Middle frontal gyrus (tissue), 1 donor: ENCODE results near the gene SCRN1.

ENCODE experiments used
- DNase-seq: peaks from one replicate; pipeline ENCODE4 v3.0.0-alpha.2; 2015; ENCODE audit warnings: low spot score; ENCODE audit errors: extremely low spot score

Gene SCRN1

GRCh38 chr7:30005464-30005863 is 15.9 kb upstream of the SCRN1 start:
- no peak for DNase-seq

GRCh38 chr7:30003098-30003497 is 13.5 kb upstream of the SCRN1 start:
- no peak for DNase-seq

- no peak for DNase-seq
These were observed 12.4 kb upstream of the SCRN1 start for GRCh38 chr7:30001998-30002397.

- DNase-seq, result no peak
These were observed 8.9 kb upstream of the SCRN1 start for GRCh38 chr7:29998489-29998888.

GRCh38 chr7:29996321-29996720 is 6.7 kb upstream of the SCRN1 start:
- DNase-seq, result no peak

GRCh38 chr7:29995652-29996051 is 6.1 kb upstream of the SCRN1 start:
- no peak for DNase-seq

GRCh38 chr7:29993140-29993539 is 3.5 kb upstream of the SCRN1 start:
- DNase-seq, result no peak

- DNase-seq, result no peak
These were observed 2.3 kb upstream of the SCRN1 start for GRCh38 chr7:29991937-29992336.

GRCh38 chr7:29990931-29991330 is 1.3 kb upstream of the SCRN1 start:
- no peak for DNase-seq

GRCh38 chr7:29988424-29989256 is 961 bp downstream of the SCRN1 start:
- DNase-seq, result no peak

- DNase-seq, result no peak
These were observed 1.7 kb downstream of the SCRN1 start for GRCh38 chr7:29987811-29988317.

- no peak for DNase-seq
These were observed 2.5 kb downstream of the SCRN1 start for GRCh38 chr7:29987083-29987482.

GRCh38 chr7:29980151-29980550 is 9.4 kb downstream of the SCRN1 start:
- DNase-seq, result no peak

GRCh38 chr7:29977886-29978651 is 11.5 kb downstream of the SCRN1 start:
- DNase-seq, result no peak

GRCh38 chr7:29976673-29977415 is 12.8 kb downstream of the SCRN1 start:
- no peak for DNase-seq

GRCh38 chr7:29976266-29976665 is 13.3 kb downstream of the SCRN1 start:
- DNase-seq, result no peak

GRCh38 chr7:29975561-29975960 is 14.0 kb downstream of the SCRN1 start:
- no peak for DNase-seq

GRCh38 chr7:29974286-29974685 is 15.3 kb downstream of the SCRN1 start:
- no peak for DNase-seq

GRCh38 chr7:29972315-29972669 is 17.3 kb downstream of the SCRN1 start:
- no peak for DNase-seq

- DNase-seq, result no peak
These were observed 17.9 kb downstream of the SCRN1 start for GRCh38 chr7:29971566-29972314.

GRCh38 chr7:29970158-29970557 is 19.4 kb downstream of the SCRN1 start:
- DNase-seq, result no peak
